ENCODE data around the gene GEMIN5. TPM values are rescaled to one million over a fixed set of nuclear protein-coding genes. Genes with fewer than 3 reads are reported as not detected.

The GEMIN5 gene
- total RNA-seq, 2 experiments from 2014 or later: 15.9 to 17.8 TPM

Other genes with a start within 250 kb of the GEMIN5 start
- 100 to 1,000 TPM; 201 to 208 TPM for gene LARP1, start 182.8 kb downstream of the GEMIN5 start, total RNA-seq
- gene FAXDC2, start 87.6 kb downstream of the GEMIN5 start, total RNA-seq: not detected
- gene CNOT8, start 79.6 kb downstream of the GEMIN5 start, total RNA-seq: 10 to 100 TPM; 67.4 to 68.4 TPM
- 10 to 100 TPM; 60.0 to 62.3 TPM for gene MRPL22, start 2.9 kb upstream of the GEMIN5 start, total RNA-seq
- under 1 TPM in 1 of 2 experiments, not detected in 1; 0.05 TPM for gene KIF4B, start 75.5 kb upstream of the GEMIN5 start, total RNA-seq

Data from activated CD8-positive, alpha-beta T cell treated with anti-CD3 and anti-CD28 coated beads, Interleukin-2, amount 10 ng/mL, durations not matched to agents 7 days and 5 days (primary cell).